Measurements from ENCODE around the gene AUH.
"Not testable (repeated sequence)": the region's sequence is repeated elsewhere in the genome, so short reads cannot be mapped to it uniquely, and the experiment has no call there.

The AUH gene

GRCh38 chr9:91378695-91379127, 17.0 kb upstream of the AUH start:
- no peak for DNase-seq

- DNase-seq = not testable (repeated sequence)
Measured at GRCh38 chr9:91378054-91378453, 16.3 kb upstream of the AUH start.

- DNase-seq = no peak
Measured at GRCh38 chr9:91376239-91376638, 14.5 kb upstream of the AUH start.

- DNase-seq = no peak
Measured at GRCh38 chr9:91374939-91375338, 13.2 kb upstream of the AUH start.

GRCh38 chr9:91371894-91372293, 10.2 kb upstream of the AUH start:
- no peak for DNase-seq

GRCh38 chr9:91370006-91370405, 8.3 kb upstream of the AUH start:
- DNase-seq = not testable (repeated sequence)

- no peak for DNase-seq
Measured at GRCh38 chr9:91364702-91365101, 3.0 kb upstream of the AUH start.

- DNase-seq = no peak
Measured at GRCh38 chr9:91364005-91364404, 2.3 kb upstream of the AUH start.

GRCh38 chr9:91362051-91362611, 413 bp upstream of the AUH start:
- DNase-seq = no peak

- DNase-seq = no peak
Measured at GRCh38 chr9:91360551-91361290, 997 bp downstream of the AUH start.

- no peak for DNase-seq
Measured at GRCh38 chr9:91359734-91360470, 1.8 kb downstream of the AUH start.

- DNase-seq = no peak
Measured at GRCh38 chr9:91359083-91359482, 2.6 kb downstream of the AUH start.

- no peak for DNase-seq
Measured at GRCh38 chr9:91354881-91355280, 6.8 kb downstream of the AUH start.

GRCh38 chr9:91349115-91349555, 12.6 kb downstream of the AUH start:
- no peak for DNase-seq

- DNase-seq = no peak
Measured at GRCh38 chr9:91348191-91348807, 13.4 kb downstream of the AUH start.

GRCh38 chr9:91347377-91347776, 14.3 kb downstream of the AUH start:
- no peak for DNase-seq

- DNase-seq = no peak
Measured at GRCh38 chr9:91346644-91347043, 15.1 kb downstream of the AUH start.

- no peak for DNase-seq
Measured at GRCh38 chr9:91345978-91346377, 15.7 kb downstream of the AUH start.

- no peak for DNase-seq
Measured at GRCh38 chr9:91342575-91342974, 19.1 kb downstream of the AUH start.

GRCh38 chr9:91341749-91342148, 20.0 kb downstream of the AUH start:
- DNase-seq = no peak

GRCh38 chr9:91341258-91341746, 20.4 kb downstream of the AUH start:
- no peak for DNase-seq

- DNase-seq = no peak
Measured at GRCh38 chr9:91340395-91340967, 21.2 kb downstream of the AUH start.

GRCh38 chr9:91338681-91339080, 23.0 kb downstream of the AUH start:
- no peak for DNase-seq

Data from stimulated activated CD4-positive, alpha-beta T cell treated with anti-CD3 and anti-CD28 coated beads, Interleukin-4, amount 100 ng/mL, for 1 hour (primary cell).